GM18508 (cell line): ENCODE data around the gene ALK.

Experiments used
- ATAC-seq: cut with Tn5 transposase; IDR thresholded peaks from one replicate; pipeline ENCODE4 v1.9.1; 2021; ENCODE audit warnings: moderate number of reproducible peaks; ENCODE audit not compliant: insufficient read depth, unreplicated experiment

The ALK gene

DNA sequence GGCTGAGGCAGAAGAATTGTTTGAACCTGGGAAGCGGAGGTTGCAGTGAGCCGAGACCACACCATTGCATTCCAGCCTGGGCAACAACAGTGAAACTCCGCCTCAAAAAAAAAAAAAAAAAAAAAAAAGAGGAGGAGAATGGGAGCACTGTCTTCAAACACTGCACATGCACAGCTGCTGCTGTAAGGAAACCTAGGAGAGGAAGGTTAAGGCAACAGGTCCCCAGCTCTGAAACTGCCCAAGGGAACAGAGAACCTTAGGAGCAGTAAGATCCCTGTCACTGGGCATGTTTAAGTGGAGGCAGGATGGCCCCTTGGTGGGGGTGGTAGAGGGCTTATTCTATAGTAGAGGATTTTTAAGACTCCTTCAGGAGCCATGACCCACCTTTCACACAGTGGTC is 695.0 kb downstream of the ALK start:
- ATAC-seq: no peak

DNA sequence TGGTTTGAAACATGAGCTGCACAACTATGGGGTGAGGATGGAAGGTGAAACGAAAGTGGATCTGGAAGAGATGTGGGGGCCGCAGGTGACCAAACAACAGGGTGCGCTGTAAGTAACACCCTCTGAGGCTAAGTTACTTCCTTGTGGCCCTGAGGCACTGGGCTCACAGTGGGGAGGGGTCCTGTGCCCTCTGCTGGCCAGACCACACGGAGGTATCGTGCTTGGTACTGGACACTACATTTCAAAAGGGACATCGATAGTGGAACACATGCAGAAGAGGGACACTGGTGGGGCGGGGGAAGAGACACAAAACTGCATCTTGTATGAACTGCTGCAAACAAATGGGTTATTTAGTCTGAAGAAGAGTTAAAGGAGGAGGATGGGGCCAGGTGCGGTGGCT is 695.6 kb downstream of the ALK start:
- ATAC-seq: no peak

DNA sequence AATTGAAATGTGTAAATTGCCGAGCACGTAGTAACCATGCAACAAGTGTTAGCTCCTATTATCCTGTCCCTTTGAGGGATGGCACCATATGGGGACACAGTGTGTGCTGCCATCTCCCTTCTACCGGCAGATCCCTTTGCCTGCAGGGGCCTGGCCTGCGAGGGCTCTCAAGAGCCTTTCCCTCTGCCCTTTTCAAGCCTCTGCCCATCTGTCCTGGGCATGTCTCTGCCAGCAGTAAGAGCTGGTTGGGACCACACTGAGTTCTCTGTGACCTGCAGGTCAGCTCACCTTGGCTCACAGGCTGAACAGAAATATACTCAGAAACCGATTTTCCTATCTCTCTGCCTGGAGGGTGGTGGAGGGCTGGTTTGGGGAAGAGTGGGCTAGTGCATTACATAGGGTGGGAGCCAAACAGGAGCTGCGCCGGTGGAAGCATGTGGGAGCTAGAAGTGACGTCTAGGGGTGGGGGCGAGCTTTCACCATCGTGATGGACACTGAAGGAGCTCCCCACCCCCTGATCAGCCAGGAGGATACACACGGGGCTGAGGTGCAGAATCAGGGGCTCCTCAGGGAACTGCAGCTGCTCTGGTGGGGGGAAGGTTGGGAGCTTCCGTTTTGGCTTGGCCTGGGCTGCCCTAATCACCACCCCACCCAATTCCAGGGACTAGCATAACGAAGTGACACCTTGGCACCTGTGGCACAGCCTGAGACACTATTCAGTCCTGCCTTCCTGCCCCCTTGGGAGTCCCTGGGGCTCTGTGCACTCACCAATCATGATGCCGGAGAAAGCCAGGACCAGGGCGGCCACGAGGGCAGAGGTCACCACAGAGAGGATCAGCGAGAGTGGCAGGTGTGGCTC is 696.5 kb downstream of the ALK start:
- ATAC-seq: no peak

DNA sequence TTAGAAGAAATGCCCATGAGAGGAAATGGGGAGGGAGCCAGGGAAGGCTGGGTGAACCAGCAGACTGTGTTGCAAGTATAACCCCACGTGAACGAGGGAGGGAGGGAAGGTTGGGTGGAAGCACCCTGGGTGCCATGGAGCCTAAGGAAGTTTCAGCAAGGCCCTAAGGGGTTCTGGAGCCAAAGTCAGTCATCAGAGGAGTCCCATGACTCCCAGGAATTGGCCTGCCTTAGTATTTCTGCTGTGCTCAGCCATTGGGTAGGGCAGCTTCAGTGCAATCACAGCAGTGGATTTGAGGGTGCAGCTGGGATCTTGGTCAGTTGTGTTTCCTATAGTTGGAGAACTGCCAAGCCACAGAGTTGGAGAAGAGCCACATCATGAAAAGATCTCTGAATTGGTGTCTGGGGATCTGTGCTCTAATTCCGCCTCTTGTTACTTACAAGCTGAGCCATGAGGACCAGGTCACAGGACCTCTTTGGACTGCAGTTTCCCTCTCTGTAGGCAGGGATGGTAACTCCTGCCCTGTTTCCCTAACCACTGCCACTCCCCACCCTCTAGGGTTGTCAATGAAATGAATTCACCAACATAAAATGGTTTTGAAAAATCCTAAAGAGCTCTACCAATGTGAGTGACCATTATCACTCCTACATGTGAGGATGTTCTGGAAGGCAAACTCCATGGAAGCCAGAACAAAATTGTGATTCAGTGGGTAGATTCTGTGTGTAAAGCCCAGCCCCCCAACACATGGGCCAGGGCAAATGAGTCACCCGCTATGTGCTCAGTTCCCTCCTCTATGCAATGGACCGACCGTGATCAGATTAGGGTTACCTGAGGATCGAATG is 697.3 kb downstream of the ALK start:
- ATAC-seq: no peak

DNA sequence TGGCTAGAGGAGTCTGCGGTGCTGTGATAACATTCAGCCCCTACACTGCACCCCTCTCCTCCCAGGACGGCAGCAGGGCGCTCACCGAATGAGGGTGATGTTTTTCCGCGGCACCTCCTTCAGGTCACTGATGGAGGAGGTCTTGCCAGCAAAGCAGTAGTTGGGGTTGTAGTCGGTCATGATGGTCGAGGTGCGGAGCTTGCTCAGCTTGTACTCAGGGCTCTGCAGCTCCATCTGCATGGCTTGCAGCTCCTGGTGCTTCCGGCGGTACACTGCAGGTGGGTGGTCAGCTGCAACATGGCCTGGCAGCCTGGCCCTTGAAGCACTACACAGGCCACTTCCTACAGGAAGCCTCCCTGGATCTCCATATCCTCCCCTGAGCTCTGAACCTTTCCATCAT is 698.1 kb downstream of the ALK start:
- ATAC-seq: no peak

DNA sequence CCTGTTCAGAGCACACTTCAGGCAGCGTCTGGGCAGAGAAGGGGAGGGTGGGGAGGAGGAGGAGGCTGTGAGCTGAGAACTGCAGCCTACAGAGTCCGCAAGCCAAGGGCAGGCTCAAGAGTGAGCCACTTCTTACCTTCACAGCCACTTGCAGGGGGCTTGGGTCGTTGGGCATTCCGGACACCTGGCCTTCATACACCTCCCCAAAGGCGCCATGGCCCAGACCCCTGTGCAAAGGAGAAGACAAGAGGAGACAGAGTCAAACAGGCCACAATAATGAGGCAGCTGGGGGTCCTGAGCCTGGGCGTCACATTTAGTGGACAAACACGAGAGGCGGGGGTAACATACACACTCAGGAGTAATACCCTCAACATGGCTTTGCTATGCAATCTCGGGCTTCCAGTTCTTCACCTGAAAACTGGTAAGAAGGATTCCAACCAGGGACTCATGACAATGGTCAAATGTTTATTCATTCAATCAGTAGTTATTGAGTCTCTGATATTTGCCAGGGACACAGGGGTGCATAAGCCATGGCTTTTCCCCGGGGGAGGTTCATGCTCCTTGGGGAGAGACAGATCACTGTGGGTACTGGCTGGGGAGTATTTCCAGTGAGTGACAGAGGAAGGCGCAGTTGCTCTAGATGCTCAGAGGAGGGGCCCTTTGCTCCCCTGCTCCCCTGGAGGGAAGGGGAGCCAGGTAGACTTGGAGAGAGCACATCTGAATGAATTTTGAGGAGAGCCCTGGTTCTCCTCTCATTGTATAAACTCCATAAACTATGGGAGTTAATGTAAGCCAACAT is 698.8 kb downstream of the ALK start:
- no peak for ATAC-seq

DNA sequence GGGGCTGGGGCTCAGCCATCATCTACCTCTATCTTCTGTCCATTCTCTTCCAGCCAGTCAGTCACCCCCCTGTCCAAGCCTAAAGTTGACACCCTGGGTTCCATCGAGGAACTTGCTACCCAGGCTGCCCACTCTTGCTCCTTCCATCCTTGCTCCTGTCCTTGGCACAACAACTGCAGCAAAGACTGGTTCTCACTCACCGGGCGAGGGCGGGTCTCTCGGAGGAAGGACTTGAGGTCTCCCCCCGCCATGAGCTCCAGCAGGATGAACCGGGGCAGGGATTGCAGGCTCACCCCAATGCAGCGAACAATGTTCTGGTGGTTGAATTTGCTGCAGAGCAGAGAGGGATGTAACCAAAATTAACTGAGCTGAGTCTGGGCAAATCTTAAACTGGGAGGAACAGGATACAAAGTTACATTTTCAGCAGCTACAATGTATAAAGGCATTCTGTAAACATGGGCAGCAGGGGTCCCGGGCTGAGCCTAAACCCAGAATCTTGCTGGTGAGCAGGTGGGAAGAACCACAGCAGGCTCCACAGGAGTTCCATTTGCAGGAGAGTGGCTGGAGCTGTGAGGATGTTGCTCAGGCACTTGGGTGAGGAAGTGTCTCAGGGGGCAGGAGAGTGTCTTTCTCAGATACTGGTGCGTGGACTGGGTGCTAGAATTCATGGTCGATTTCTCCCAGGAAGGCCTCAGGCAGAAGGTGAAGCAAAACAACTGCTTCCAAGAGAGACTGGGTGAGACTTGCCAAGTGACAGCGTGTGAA is 700.7 kb downstream of the ALK start:
- ATAC-seq: no peak

DNA sequence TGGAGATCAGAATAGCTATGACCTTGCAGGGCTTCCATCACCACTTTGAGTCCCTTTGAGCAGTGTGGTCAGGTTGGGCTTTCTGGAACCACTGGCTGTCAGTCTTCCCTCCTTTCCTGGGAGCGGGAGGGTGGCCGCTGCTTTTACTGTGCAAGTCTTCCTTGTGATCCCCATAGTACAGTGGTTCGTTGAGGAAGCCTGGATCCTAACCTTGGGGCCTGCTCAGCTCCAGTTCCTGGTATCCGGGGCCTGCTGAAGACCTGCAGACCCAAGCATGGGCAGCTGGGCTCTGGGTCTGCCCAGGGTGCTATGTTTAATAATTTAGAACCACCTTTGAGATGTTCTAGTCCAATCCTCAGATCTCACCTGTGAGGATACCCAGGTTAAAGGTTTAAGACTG is 702.0 kb downstream of the ALK start:
- no peak for ATAC-seq

DNA sequence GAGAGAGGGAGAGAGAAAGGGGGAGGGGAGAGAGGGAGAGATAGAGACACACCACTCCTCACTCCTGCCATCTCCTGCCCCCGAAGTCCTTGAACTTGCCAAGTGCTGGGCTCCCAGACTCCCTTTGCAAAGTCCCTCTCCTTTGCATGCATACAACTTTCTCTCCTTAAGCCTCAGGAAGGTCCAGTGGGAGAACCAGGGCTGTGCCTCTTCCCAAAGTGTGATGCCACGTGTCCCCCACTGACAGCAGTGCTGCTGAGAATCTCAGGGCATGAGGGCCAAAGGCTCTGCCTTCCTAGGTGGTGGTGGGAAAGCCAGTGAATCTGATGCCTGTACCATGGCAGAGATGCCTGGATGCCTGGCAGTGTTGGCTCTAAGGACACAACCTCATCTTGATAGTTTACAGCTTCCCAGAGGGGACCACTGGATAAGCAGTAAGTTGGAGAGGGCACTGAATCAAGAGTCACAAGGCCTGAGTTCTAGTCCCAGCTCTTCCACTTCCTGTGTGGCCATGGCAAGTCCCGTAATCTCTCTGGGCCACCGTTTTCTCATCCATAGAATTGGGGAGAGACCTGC is 702.7 kb downstream of the ALK start:
- ATAC-seq: no peak

DNA sequence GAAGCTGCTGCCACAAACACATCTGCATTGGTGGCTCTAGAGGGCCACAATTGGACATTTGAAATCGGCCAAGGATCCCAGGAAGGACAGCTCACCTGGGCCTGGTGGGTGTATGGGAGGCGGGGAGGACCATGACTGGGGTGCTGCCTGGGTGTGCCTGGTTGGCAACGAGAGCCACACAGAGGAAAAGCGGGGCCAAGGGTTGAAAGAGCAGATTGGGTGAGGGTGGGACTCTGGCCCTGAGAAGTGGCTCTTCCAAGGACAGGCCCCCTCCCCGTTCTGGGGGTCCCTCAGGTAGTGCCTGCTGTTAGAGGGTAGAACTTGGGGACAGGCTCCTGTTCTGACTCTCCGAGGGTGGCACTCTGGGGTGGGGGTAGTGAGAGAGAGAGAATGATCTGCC is 703.3 kb downstream of the ALK start:
- no peak for ATAC-seq

DNA sequence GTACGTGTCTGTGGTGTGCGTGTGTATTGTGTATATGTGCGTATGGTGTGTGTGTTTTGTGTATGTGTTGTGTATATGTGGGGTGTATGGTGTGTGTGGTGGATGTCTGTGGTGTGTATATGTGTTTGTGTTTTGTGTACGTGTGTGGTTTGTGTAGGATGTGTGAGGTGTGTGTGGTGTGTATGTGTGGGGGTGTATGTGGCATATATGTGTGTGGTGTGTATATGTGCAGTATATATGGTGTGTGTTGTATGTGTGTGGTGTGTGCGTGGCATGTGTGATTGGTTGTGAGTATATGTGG is 704.8 kb downstream of the ALK start:
- ATAC-seq: no peak

DNA sequence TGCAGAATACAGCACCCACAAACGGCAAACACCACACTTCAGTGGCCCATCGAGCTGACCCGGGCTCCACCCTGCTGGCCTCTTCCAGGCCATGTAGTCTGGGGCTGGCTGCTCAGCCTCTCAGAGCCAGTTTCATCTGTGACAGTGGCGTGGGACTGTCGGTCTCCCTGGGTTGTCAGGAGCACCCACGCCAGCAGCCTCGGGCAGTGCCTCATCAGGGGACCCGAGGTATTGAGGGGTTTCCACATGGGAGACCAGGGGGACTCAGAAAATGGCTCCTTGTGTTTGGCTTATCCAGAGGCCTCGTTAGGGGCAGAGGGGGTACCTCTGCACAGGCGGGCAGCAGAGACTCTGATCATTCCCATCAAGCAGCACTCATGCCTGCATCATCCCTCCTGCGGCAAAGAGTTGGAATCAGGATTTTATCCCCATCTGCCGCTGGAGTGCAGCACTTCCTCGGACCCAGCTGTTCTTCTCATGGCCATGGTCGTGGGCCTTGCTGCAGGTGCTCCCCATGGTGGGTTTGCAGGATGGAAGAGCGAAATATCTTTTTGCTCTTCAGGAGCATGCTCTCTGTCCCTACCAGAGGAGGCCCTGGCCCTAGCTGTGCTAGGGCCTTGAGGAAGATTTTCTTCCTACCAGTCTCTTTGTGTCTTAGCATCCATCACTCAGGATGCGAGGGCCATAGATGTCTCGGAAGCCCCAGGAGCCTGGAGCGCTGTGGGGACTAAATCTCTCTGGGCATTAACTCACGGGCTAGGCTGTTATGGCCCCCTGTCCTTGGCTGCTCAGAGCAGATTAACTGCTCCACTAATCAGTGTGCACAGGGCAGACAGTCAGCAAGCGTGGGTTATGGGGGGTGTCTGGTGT is 705.4 kb downstream of the ALK start:
- no peak for ATAC-seq

DNA sequence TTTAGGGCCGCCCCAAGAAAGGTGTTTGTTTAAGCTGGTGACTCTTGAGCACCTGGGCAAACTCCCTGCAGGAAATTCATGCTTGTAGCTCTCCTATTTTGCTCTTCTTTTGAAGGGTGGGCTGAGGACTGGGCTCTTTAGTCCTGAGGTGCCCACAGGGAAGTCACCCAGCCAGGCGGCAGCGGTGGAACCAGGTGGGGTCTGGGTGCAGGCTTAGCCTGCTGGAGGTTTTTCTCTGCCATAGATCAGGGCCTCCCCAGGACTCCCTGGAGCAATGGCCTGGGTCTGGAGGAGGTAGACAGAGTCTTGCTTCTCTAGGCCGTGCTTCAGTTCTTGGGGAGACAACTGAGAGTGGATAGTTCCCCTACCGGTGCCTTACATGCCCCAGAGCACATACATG is 706.3 kb downstream of the ALK start:
- ATAC-seq: no peak

DNA sequence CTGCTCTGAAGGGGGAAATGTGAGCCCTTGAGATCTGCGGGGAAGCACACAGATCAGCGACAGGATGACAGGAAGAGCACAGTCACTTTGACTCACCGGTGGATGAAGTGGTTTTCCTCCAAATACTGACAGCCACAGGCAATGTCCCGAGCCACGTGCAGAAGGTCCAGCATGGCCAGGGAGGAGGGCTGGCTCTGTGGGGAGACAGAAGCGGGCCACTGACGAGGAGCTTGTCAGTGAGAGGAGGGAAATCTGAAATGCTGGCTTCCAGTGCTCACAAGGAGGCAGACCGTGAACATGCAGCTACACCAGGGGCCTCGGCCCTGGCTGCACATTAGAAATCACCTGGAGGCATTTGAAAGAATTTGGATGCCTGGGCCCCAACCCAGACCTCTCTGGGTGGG is 707.5 kb downstream of the ALK start:
- no peak for ATAC-seq

DNA sequence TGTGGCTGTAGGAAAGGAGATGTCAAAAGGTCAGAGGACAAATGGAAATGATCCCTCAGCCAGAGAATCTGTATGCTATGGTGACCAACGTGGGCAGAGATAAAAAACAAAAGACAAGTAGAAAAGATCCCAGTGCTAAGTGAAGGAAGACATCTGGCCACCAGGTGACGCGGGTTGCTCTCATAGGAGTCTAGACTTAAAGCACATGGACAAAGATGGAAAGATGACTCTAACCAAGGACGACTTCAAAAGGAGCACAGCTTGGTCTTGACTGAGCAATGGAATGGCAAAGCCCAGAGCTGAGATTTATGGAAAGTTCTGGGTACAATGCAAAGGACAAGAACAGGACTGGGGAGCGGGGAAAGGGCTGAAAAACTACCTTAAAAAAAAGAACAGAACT is 709.4 kb downstream of the ALK start:
- ATAC-seq: no peak

DNA sequence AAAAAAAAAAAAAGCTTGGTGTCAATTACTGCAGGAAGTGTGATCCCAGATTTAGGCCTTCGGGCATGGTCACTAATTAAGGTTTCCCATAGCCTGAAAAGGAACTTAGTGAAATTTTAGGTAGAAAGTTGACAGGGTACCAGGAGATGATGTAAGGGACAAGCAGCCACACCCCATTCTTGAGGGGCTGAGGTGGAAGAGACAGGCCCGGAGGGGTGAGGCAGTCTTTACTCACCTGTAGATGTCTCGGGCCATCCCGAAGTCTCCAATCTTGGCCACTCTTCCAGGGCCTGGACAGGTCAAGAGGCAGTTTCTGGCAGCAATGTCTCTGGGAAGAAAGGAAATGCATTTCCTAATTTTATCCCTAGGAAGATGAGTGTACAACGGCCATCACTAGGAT is 711.8 kb downstream of the ALK start:
- ATAC-seq: no peak

DNA sequence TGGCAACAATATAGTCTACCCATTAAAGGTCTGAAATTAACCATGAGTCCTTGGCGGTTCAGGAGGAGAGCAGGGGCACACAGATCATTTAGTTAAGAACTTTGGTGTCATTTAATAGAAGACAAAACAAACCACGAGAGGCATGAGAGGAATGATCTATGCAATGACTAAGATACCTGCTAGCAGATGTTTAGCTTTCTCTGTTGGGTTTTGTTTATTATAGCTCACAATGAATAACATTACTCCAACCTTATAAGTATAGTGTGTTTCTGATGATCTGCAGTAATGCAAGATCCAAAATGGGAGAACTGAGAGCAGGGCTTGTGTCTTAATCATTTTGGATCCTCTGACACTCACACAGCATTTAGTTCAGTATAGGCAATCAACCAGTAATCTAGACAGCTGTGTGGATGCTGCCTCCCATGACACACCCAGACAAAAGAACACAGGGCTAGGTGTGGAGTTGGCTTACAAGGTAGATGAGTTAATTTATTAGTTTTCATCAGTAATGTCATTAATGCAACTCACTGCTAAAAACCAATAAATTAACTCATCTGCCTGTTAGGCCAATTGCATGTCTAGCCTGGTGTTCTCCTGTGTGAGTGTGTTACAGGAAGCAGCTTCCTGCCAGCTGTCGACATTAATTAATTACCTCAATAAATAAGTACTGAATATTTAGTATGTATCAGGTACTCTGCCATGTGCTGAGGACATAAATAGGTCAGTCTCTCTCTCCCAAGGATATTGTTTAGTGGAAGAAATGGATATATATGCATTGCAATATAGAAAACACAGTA is 713.8 kb downstream of the ALK start:
- ATAC-seq: no peak

DNA sequence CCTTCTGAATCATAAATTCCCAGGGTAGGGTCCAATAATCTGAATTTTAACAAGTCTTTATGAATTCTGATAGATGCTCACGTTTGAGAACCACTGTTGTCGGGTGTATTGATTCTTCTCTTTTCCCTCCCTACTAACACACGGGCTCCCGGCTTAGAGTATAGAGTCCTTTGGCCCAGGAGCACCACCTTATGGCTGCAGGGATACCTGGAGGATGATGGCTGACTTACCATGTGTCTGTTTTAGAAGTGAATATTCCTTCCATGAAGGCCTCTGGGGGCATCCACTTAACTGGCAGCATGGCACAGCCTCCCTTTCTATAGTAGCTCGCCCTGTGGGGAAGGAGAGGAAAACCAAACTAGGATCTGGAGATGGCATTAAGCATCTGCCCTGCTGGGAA is 714.4 kb downstream of the ALK start:
- ATAC-seq: no peak
